Measurements from ENCODE around the gene HTT. TPM values are rescaled to one million over a fixed set of nuclear protein-coding genes. Genes with fewer than 3 reads are reported as not detected.

The HTT gene
- polyA plus RNA-seq, 1 donor from 2014 or later, result 11.5 TPM

GRCh38 chr4:3266076-3266475 lies 191.6 kb downstream of the HTT start:
- no peak for TF ChIP-seq TAF1 (IDR thresholded peaks at IDR 0.05; ENCODE audit: low read depth)
- no peak overlapping the region for H3K27ac ChIP-seq (ENCODE audit: low read length)

GRCh38 chr4:3267576-3268394 lies 193.3 kb downstream of the HTT start:
- H2AFZ ChIP-seq (ENCODE audit: low read depth, low read length), result no peak overlapping the region
- no peaks in the 10 kb centered on the region for H3F3A ChIP-seq (ENCODE audit: insufficient read depth, low read length, poor library complexity, severe bottlenecking)
- H3K4me3 ChIP-seq (ENCODE audit: low read length), result no peak overlapping the region
- H3K4me2 ChIP-seq (ENCODE audit: low read length), result no peak overlapping the region
- TF ChIP-seq POLR2AphosphoS5 (IDR thresholded peaks at IDR 0.05) (no peak), MXI1 (conservative IDR thresholded peaks at IDR 0.05; ENCODE audit: poor library complexity, severe bottlenecking) (no peak), SMC3 (conservative IDR thresholded peaks at IDR 0.05; ENCODE audit: poor library complexity) (no peak), RAD21 (conservative IDR thresholded peaks at IDR 0.05) (no peak), EZH2 (IDR thresholded peaks at IDR 0.05; ENCODE audit: borderline replicate concordance, insufficient read depth, low read length, poor library complexity, severe bottlenecking) (no peak), TAF1 (IDR thresholded peaks at IDR 0.05; ENCODE audit: low read depth) (no peak), CTCF (IDR thresholded peaks at IDR 0.05; ENCODE audit: poor library complexity, severe bottlenecking) (no peak), EP300 (conservative IDR thresholded peaks at IDR 0.05; ENCODE audit: poor library complexity, severe bottlenecking) (no peak), REST (IDR thresholded peaks at IDR 0.05; ENCODE audit: borderline replicate concordance) (no peak)
- no peaks in the 10 kb centered on the region for H3K27me3 ChIP-seq (ENCODE audit: insufficient read depth, low read depth, low read length)
- H3K9me2 ChIP-seq (ENCODE audit: insufficient read depth, low read length), result no peaks in the 10 kb centered on the region
- H3K79me2 ChIP-seq (replicated peaks; ENCODE audit: insufficient read depth, low read length), result no peaks in the 10 kb centered on the region
- no peaks in the 10 kb centered on the region for H3K9me3 ChIP-seq (ENCODE audit: low read length)
- H3K27ac ChIP-seq (ENCODE audit: low read length), result no peak overlapping the region
- no peak overlapping the region for H3K9ac ChIP-seq (ENCODE audit: low read length)
- H3K36me3 ChIP-seq (ENCODE audit: insufficient read depth, low read length), result no peaks in the 10 kb centered on the region
- no peaks in the 10 kb centered on the region for H4K20me1 ChIP-seq (ENCODE audit: insufficient read depth)

More at GRCh38 chr4:3266076-3266475, 191.6 kb downstream of the HTT start:
- Histone ChIP-seq H3K9me2 (ENCODE audit: insufficient read depth, low read length) (no peaks in the 10 kb centered on the region), H3K27me3 (ENCODE audit: insufficient read depth, low read depth, low read length) (no peaks in the 10 kb centered on the region), H4K20me1 (ENCODE audit: insufficient read depth) (no peaks in the 10 kb centered on the region), H3K36me3 (ENCODE audit: insufficient read depth, low read length) (no peaks in the 10 kb centered on the region), H3K9ac (ENCODE audit: low read length) (no peak overlapping the region), H3K9me3 (ENCODE audit: low read length) (no peaks in the 10 kb centered on the region), H3K4me3 (ENCODE audit: low read length) (no peak overlapping the region), H2AFZ (ENCODE audit: low read depth, low read length) (no peak overlapping the region), H3K79me2 (replicated peaks; ENCODE audit: insufficient read depth, low read length) (no peaks in the 10 kb centered on the region), H3K4me2 (ENCODE audit: low read length) (no peak overlapping the region), H3F3A (ENCODE audit: insufficient read depth, low read length, poor library complexity, severe bottlenecking) (no peaks in the 10 kb centered on the region)
